PC-9 (cell line): ENCODE data around the gene MYH3. TPM values are rescaled to one million over a fixed set of nuclear protein-coding genes. Genes with fewer than 3 reads are reported as not detected.

ENCODE experiments used
- BruUV-seq: library from RNA; stranded (reverse); fragments of 400-500 nt; replicated peaks from 2 replicates; lab custom pipeline; 2021; lab: Mats Ljungman, UMichigan
- CTCF ChIA-PET: fragments of 300-600 bp; sonication (Branson Sonifier 250); formaldehyde crosslinking; loops from one replicate; lab custom pipeline; 2022; ENCODE audit warnings: antibody characterized with exemption; lab: Charles Lee
- POLR2A ChIA-PET: fragments of 300-600 bp; sonication (Branson Sonifier 250); formaldehyde crosslinking; loops from one replicate; lab custom pipeline; 2022; ENCODE audit warnings: antibody characterized with exemption; ENCODE audit not compliant: unreplicated experiment; lab: Charles Lee
- DNase-seq, 2 experiments: peaks; one replicate each; pipeline versions ENCODE4 v3.0.0 to v3.0.0-alpha.2; 2015 to 2022; ENCODE audit warnings: mixed read lengths in 1 of 2
- H2AFZ ChIP-seq: fragments of 200-600 bp; sonication (generic); 2 replicates; pipeline ENCODE4 v1.8.1; 2017; ENCODE audit warnings: antibody characterized with exemption
- H3F3A ChIP-seq: fragments of 200-600 bp; sonication (generic); 2 replicates; pipeline ENCODE4 v1.8.1; 2017; ENCODE audit warnings: antibody characterized with exemption, mild to moderate bottlenecking, low read depth; ENCODE audit not compliant: insufficient read depth
- H3K27ac ChIP-seq: fragments of 200-600 bp; sonication (generic); 2 replicates; pipeline ENCODE4 v1.6.1; 2016; ENCODE audit warnings: mixed run types
- H3K27me3 ChIP-seq: fragments of 200-600 bp; sonication (generic); 2 replicates; pipeline ENCODE4 v1.6.1; 2016; ENCODE audit warnings: low read depth, mixed run types; ENCODE audit not compliant: insufficient read depth
- H3K36me3 ChIP-seq: fragments of 200-600 bp; sonication (generic); 2 replicates; pipeline ENCODE4 v1.6.1; 2016; ENCODE audit warnings: low read depth, mixed run types
- H3K4me1 ChIP-seq: fragments of 200-600 bp; sonication (generic); replicated peaks from 2 replicates; pipeline ENCODE4 v1.6.1; 2016; ENCODE audit warnings: mixed run types; ENCODE audit not compliant: insufficient read depth
- H3K4me2 ChIP-seq: fragments of 200-600 bp; sonication (generic); 2 replicates; pipeline ENCODE4 v1.6.1; 2017; ENCODE audit warnings: mixed run types
- H3K4me3 ChIP-seq: fragments of 200-600 bp; sonication (generic); 2 replicates; pipeline ENCODE4 v1.6.1; 2016; ENCODE audit warnings: mixed run types
- H3K79me2 ChIP-seq: fragments of 200-600 bp; sonication (generic); 2 replicates; pipeline ENCODE4 v1.6.1; 2017; ENCODE audit warnings: low read depth, mixed run types
- H3K9me2 ChIP-seq: fragments of 200-600 bp; sonication (generic); 2 replicates; pipeline ENCODE4 v1.8.1; 2017; ENCODE audit warnings: mild to moderate bottlenecking; ENCODE audit not compliant: insufficient read depth
- H3K9me3 ChIP-seq: fragments of 200-600 bp; sonication (generic); 2 replicates; pipeline ENCODE4 v1.8.1; 2016; ENCODE audit warnings: low read depth; ENCODE audit not compliant: insufficient read depth
- H4K20me1 ChIP-seq: fragments of 200-600 bp; sonication (generic); 2 replicates; pipeline ENCODE4 v1.8.1; 2017; ENCODE audit not compliant: insufficient read depth
- CTCF ChIP-seq: fragments of 200-600 bp; sonication (generic); conservative IDR thresholded peaks from 2 replicates; pipeline ENCODE4 v1.6.1; 2017; ENCODE audit warnings: mixed run types, antibody characterized with exemption, mild to moderate bottlenecking, moderate library complexity
- EZH2 ChIP-seq: fragments of 200-600 bp; sonication (generic); IDR thresholded peaks from 2 replicates; pipeline ENCODE4 v1.8.0; 2017; ENCODE audit warnings: antibody characterized with exemption, low read depth
- intact Hi-C: fragments of 100-400 bp; cut with micrococcal nuclease; formaldehyde crosslinking; loops from one replicate; pipeline ENCODE4 v1.10.0; 2022; ENCODE audit not compliant: unreplicated experiment
- total RNA-seq: library from RNA; stranded (reverse); gene quantifications from 2 replicates; pipeline ENCODE4 v1.2.3, GENCODE V29; 2021

MYH3 gene
- total RNA-seq, 1 experiment from 2014 or later, result 0.07 TPM

GRCh38 chr17:10640475-10640874, 16.6 kb downstream of the MYH3 start:
- Histone ChIP-seq H2AFZ (no peak overlapping the region), H3K4me2 (no peak overlapping the region), H3K4me1 (no peaks in the 10 kb centered on the region), H3K27me3 (peaks cover 67% of the 10 kb centered on the region), H3K27ac (no peak overlapping the region), H4K20me1 (no peaks in the 10 kb centered on the region), H3F3A (no peaks in the 10 kb centered on the region), H3K9me3 (no peaks in the 10 kb centered on the region), H3K79me2 (no peaks in the 10 kb centered on the region), H3K4me3 (no peak overlapping the region), H3K36me3 (no peaks in the 10 kb centered on the region), H3K9me2 (no peaks in the 10 kb centered on the region)
- TF ChIP-seq EZH2 (no peak), CTCF (no peak)
- CTCF ChIA-PET, result interaction anchor here (0.6 kb wide), 1 partner anchor 24 kb away, joined by 3 read pairs; no protein-coding TSS in a partner anchor
- DNase-seq, result no peak
- no TSS peak for BruUV-seq
- intact Hi-C loops, result no loop called here
- POLR2A ChIA-PET, result no interaction called here

- H3K27ac ChIP-seq, result no peak overlapping the region
- H3K27me3 ChIP-seq, result peaks cover 76% of the 10 kb centered on the region
- no TSS peak for BruUV-seq
- no peak overlapping the region for H3K4me3 ChIP-seq
- DNase-seq, result no peak
- ChIA-PET CTCF (no interaction called here), POLR2A (no interaction called here)
- no peak for TF ChIP-seq CTCF
- no peak for TF ChIP-seq EZH2
- H3K9me2 ChIP-seq, result no peaks in the 10 kb centered on the region
- H2AFZ ChIP-seq, result no peak overlapping the region
- no peaks in the 10 kb centered on the region for H3K36me3 ChIP-seq
- H3K4me2 ChIP-seq, result no peak overlapping the region
- H4K20me1 ChIP-seq, result no peaks in the 10 kb centered on the region
- no peaks in the 10 kb centered on the region for H3K4me1 ChIP-seq
- H3F3A ChIP-seq, result no peaks in the 10 kb centered on the region
- intact Hi-C loops, result no loop called here
- no peaks in the 10 kb centered on the region for H3K9me3 ChIP-seq
- H3K79me2 ChIP-seq, result no peaks in the 10 kb centered on the region
These were observed 19.0 kb downstream of the MYH3 start for GRCh38 chr17:10638151-10638550.

DNA sequence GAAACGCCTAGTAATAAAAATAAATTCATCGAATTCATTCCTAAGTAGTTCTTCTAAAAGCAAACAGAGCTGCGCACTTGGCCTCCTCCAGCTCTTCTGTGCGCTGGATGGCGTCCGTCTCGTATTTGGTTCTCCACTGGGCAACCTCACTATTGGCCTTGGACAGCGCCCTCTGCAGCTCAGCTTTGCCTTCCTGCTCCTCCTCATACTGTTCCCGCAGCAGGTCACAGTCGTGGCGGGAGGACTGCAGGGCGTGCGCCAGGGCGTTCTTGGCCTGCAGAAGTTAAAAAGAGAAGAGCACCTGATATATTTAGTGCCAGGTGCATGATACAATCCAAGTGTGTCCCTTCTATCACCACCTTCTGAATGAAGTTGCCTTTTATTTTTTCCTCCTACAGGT, 21.8 kb downstream of the MYH3 start:
- Histone ChIP-seq H3K36me3 (no peaks in the 10 kb centered on the region), H3K79me2 (no peaks in the 10 kb centered on the region), H3K27me3 (peaks cover 60% of the 10 kb centered on the region), H3K4me1 (no peaks in the 10 kb centered on the region), H3K27ac (no peak overlapping the region), H4K20me1 (no peaks in the 10 kb centered on the region), H3F3A (no peaks in the 10 kb centered on the region), H3K9me2 (no peaks in the 10 kb centered on the region), H3K4me2 (no peak overlapping the region), H3K9me3 (no peaks in the 10 kb centered on the region), H3K4me3 (no peak overlapping the region), H2AFZ (no peak overlapping the region)
- DNase-seq, result no peak
- no peak for TF ChIP-seq EZH2
- no peak for TF ChIP-seq CTCF
- POLR2A ChIA-PET, result no interaction called here
- intact Hi-C loops, result no loop called here
- CTCF ChIA-PET, result no interaction called here
- no TSS peak for BruUV-seq
